Measurements from ENCODE around the gene MAML3.
A peak's percentile ranks its signal among the peaks of the same experiment; 100 is the strongest.

MAML3 gene

DNA sequence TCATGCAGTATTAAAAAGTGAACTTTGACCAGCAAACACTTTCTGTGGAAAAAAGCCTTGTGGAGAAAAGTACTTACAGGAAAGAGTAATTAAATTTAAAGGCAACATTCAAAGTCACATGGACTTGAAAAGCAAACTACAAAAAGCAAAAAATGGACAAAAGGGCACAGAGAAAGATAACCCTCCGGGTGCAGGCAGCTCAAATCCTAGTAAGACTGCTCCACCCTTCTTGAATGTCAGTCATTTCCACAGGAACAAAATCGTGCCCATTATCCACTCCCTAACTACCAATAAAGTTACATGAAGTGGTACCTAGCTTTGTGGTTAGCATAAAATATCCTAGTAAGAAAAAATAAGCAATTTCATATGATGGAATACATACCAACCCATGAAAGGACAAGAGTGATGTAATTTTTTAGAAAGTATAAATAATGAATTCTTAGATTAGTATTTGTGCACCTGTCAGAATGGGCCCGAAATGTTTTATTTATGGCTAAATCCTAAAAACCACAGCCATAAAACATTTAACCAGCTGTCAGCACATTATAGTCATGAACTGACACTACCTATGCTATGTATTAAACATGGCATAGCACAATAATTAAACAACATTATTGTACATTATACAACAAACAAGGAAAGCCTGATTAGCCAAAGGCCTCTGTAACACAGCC is 43.3 kb downstream of the MAML3 start:
- ATAC-seq (replicated peaks) (no peak), DNase-seq (no peak)
- Mint-ChIP-seq H3K36me3 (no peaks in the 10 kb centered on the region), H3K4me3 (no peak overlapping the region), H3K4me1 (peaks cover 30 to 47% of the 10 kb centered on the region in 2 donors), H3K27ac (no peak overlapping the region), H3K9me3 (no peaks in the 10 kb centered on the region), H3K27me3 (peaks cover 8 to 10% of the 10 kb centered on the region in 2 donors)

DNA sequence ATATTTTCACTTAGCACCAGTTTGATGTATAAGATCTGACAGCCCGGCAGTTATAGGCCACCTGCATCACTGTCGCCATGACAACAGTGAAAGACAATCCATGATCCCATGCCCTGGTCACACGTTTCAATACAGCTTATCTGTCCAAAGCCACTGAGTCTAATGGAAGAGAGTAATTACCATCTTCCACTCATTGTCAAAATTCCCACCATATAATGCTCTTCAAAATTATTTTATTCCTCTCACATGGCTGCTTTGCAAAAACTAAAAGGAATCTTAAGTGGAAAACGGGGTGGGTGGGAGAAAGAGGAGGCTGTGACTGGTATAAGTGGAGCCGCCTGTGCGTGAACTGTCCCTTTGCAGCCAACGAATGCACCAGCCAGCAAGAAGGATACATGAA is 44.2 kb downstream of the MAML3 start:
- DNase-seq (no peak), ATAC-seq (replicated peaks) (no peak)
- H3K9me3 Mint-ChIP-seq: no peaks in the 10 kb centered on the region
- no peak overlapping the region for H3K27ac Mint-ChIP-seq
- no peak overlapping the region for H3K4me3 Mint-ChIP-seq
- peaks cover 8 to 10% of the 10 kb centered on the region in 2 donors for H3K27me3 Mint-ChIP-seq
- no peaks in the 10 kb centered on the region for H3K36me3 Mint-ChIP-seq
- peaks cover 24 to 39% of the 10 kb centered on the region in 2 donors for H3K4me1 Mint-ChIP-seq

DNA sequence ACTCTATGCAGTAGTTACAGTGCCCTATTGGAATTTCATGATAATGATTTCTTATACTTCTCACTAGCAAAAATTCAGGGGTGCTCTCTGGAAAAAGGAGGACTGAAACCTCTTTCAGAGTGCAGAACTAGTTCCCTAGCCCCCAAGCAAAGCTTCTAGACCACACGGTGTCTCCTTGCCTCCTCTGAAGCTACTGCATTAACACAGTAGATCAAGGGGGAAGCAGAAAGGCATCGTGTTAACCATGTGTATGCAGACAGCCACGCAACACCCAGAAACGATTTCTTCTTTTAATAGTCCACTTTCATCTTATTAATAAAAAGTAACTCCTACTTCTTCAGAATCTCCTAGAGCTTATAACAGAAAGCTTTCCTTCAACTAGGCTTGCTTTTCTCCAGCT is 44.7 kb downstream of the MAML3 start:
- DNase-seq: no peak
- no peak overlapping the region for H3K27ac Mint-ChIP-seq
- H3K4me1 Mint-ChIP-seq: peaks cover 23 to 37% of the 10 kb centered on the region in 2 donors
- no peaks in the 10 kb centered on the region for H3K36me3 Mint-ChIP-seq
- H3K9me3 Mint-ChIP-seq: no peaks in the 10 kb centered on the region
- no peak overlapping the region for H3K4me3 Mint-ChIP-seq
- no peak for ATAC-seq (replicated peaks)
- peaks cover 8 to 10% of the 10 kb centered on the region in 2 donors for H3K27me3 Mint-ChIP-seq

DNA sequence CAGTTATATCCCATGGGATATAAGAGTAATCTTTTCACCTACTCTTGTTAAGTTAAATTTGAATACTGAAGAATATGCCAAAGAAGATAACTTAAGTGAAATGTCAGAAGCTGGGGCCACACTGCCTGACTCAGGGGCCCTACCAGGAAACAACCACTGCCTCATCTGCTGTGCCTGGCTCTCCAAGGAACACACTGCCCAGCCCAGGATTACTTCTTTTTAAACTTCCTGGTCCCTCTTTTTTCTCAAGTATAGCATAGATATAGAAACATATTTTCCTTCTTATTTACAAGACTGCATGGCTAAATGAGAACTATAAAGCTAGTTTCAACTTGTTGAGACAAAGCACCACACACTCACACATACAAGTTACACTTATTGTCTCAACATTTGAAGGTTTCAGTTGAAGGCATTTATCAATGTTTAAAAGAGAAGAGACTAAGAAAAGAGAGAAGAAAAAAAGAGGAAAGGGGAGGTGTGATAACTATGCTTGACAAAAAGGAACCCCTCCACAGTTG is 45.2 kb downstream of the MAML3 start:
- Mint-ChIP-seq H3K27ac (no peak overlapping the region), H3K27me3 (peaks cover 6 to 8% of the 10 kb centered on the region in 2 donors), H3K4me3 (no peak overlapping the region), H3K4me1 (peaks cover 21 to 32% of the 10 kb centered on the region in 2 donors), H3K9me3 (no peaks in the 10 kb centered on the region), H3K36me3 (no peaks in the 10 kb centered on the region)
- DNase-seq: no peak
- ATAC-seq (replicated peaks): no peak

DNA sequence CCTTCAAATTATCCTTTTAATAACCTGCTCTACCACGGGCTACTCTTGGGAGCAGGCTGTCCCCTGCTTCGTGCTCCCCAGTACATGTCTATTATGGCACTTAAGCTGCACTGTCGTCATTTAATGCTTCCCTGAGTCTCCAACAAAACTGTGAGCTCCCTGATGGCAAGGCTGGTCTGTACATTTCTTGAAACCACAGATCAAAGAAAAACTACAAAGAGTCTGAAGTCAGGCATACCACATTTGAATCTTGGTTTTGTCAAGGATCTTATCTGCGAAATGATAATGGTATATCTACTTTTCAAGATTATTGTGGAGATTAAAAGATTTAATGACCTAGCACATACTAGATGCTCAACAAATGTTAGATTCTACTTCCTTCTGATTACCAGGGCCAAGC is 45.7 kb downstream of the MAML3 start:
- peaks cover 5 to 8% of the 10 kb centered on the region in 2 donors for H3K27me3 Mint-ChIP-seq
- DNase-seq (no peak), ATAC-seq (replicated peaks) (no peak)
- H3K27ac Mint-ChIP-seq: no peak overlapping the region
- H3K4me1 Mint-ChIP-seq: peaks cover 20 to 27% of the 10 kb centered on the region in 2 donors
- H3K9me3 Mint-ChIP-seq: no peaks in the 10 kb centered on the region
- no peak overlapping the region for H3K4me3 Mint-ChIP-seq
- no peaks in the 10 kb centered on the region for H3K36me3 Mint-ChIP-seq

DNA sequence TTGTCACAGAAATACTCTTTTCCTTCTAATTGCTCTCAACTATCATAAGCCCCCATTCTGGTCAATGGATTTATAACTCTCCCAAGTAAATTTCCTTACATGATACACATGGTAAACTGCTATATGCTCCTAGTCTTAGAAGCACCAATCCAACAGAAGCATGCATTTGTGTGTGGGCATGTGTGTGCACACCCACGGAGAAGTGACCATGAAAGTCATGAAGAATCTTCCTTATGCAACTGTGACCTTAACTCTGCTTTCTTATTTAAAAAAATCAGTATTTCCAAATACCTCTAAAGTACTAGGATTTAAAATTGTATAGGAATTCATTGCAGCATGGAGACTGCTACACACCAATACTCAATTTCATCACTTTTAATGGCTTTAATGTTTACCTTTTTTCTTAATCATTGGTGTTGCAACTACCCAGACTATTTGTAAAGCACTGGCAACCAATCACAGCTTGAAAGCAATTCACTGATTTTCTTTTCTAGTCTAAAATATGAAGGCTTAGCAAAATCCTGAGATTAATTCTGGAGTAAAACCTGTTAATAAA is 47.6 kb downstream of the MAML3 start:
- Mint-ChIP-seq H3K27ac (no peak overlapping the region), H3K27me3 (peaks cover 4 to 5% of the 10 kb centered on the region in 2 donors), H3K9me3 (peaks cover 0 to 4% of the 10 kb centered on the region in 2 donors), H3K36me3 (peaks cover 0 to 3% of the 10 kb centered on the region in 2 donors), H3K4me1 (peaks cover 16 to 19% of the 10 kb centered on the region in 2 donors), H3K4me3 (no peak overlapping the region)
- DNase-seq (no peak), ATAC-seq (replicated peaks) (no peak)

DNA sequence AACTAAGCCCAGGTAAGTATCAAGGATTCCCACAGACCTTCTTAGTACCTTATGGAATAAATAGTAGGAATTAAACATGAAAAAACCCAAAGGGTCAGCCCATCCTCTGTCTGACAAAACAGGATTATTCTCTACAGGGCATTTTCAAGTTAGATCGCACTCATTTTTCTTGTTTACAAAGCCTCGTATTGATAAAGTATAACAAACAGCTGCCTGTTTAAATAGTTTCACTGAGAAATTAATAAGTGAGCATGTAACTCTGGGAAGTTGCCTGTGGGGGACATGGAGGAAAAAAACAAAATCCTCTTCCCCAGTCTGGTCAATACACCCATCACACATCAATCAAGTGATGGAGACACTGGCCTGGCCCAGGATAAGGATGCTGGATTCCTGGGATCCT is 48.5 kb downstream of the MAML3 start:
- ATAC-seq (replicated peaks): no peak

DNA sequence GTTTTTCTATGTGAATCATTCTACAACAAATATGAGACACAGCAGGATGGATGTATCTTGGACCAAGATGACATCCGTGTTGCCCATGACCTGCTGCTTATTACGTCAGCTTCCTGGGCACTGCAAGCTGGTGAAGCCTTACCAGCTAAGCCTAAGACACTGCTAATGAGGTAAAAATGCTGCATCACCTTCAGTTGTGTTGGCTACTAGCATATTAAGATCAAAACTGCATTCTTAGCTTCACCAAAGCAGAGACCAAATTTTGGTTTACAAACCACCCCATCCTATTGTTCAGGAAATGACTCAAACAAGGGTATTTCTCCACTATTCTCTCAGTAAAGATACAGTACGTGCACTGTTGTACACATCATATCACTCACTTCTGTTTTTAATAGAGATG is 50.3 kb downstream of the MAML3 start:
- H3K27me3 Mint-ChIP-seq: peaks cover 10 to 13% of the 10 kb centered on the region in 2 donors
- peak overlapping the region; percentile 31 for H3K27ac Mint-ChIP-seq
- peaks cover 0 to 3% of the 10 kb centered on the region in 2 donors for H3K36me3 Mint-ChIP-seq
- DNase-seq: peak; percentile 13
- peak; percentile 96 for ATAC-seq (replicated peaks)
- H3K9me3 Mint-ChIP-seq: peaks cover 0 to 4% of the 10 kb centered on the region in 2 donors
- no peak overlapping the region for H3K4me3 Mint-ChIP-seq
- peaks cover 28 to 29% of the 10 kb centered on the region in 2 donors for H3K4me1 Mint-ChIP-seq

More for the DNA sequence above, 48.5 kb downstream of the MAML3 start:
- no peak for DNase-seq
- no peak overlapping the region for H3K27ac Mint-ChIP-seq
- H3K4me1 Mint-ChIP-seq: peaks cover 16 to 19% of the 10 kb centered on the region in 2 donors
- peaks cover 4 to 5% of the 10 kb centered on the region in 2 donors for H3K27me3 Mint-ChIP-seq
- no peak overlapping the region for H3K4me3 Mint-ChIP-seq
- peaks cover 0 to 3% of the 10 kb centered on the region in 2 donors for H3K36me3 Mint-ChIP-seq
- peaks cover 0 to 4% of the 10 kb centered on the region in 2 donors for H3K9me3 Mint-ChIP-seq

DNA sequence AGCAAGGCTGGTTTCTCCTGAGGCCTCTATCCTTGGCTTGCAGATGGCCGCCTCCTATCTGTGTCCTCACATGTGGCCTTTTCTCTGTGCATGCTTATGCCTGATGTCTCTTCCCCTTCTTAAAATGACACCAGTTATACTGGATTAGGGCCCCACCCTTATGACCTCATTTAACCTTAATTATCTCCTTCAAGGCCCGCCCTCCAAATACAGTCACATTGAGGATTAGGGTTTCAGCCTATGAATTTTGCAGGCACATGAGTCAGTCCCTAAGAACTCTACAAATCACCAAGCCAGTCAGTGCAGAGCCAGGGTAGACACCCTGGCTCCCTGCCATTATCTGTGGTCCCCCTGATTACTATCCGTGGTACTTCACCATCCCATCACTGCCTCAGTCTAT is 51.6 kb downstream of the MAML3 start:
- no peak overlapping the region for H3K4me3 Mint-ChIP-seq
- ATAC-seq (replicated peaks): no peak
- no peak overlapping the region for H3K27ac Mint-ChIP-seq
- peaks cover 0 to 3% of the 10 kb centered on the region in 2 donors for H3K36me3 Mint-ChIP-seq
- no peak for DNase-seq
- H3K27me3 Mint-ChIP-seq: peaks cover 6 to 13% of the 10 kb centered on the region in 2 donors
- H3K9me3 Mint-ChIP-seq: peaks cover 0 to 4% of the 10 kb centered on the region in 2 donors
- peaks cover 24 to 29% of the 10 kb centered on the region in 2 donors for H3K4me1 Mint-ChIP-seq

DNA sequence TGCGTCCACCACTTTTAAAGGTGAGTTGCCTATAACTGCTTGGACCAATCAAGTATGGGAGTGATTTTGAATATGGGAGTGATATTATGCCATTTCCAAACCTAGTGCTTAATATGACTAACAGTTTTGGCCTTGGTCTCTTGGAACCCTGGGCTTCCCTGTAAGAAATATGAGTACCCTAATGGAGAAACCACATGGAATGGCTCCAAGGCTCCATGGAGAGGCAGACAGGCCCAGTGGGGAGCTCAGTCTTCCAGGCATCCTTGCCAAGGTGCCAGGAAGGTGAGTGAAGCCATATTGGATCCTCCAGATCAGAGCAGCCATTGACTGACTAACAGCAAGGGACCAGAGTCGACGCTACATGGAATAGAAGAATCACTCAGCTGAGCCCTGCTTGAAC is 53.2 kb downstream of the MAML3 start:
- Mint-ChIP-seq H3K4me1 (peaks cover 40 to 43% of the 10 kb centered on the region in 2 donors), H3K27ac (no peak overlapping the region), H3K9me3 (peaks cover 0 to 4% of the 10 kb centered on the region in 2 donors), H3K4me3 (no peak overlapping the region), H3K27me3 (peaks cover 6 to 7% of the 10 kb centered on the region in 2 donors), H3K36me3 (peaks cover 0 to 3% of the 10 kb centered on the region in 2 donors)
- no peak for DNase-seq
- ATAC-seq (replicated peaks): no peak

DNA sequence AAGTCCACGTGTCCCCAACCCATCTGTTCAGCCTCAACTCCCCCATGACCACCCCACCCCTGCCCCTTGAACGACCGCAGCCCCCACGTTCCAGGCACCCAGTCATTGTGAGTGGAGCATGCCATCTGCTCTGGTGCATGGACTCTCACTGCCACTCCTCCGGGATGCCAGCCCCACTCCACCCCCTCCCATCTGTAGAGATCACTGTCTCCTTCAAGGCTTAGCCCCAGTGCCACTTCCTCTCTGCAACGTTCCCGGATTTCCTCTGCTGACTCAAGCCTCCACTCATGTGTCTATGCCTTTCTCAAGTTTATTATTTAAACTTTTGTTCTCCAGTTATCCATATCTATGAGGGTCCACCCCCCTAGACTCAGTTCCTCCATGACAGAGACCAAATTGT is 54.0 kb downstream of the MAML3 start:
- ATAC-seq (replicated peaks) (no peak), DNase-seq (no peak)
- Mint-ChIP-seq H3K9me3 (peaks cover 0 to 6% of the 10 kb centered on the region in 2 donors), H3K27ac (no peak overlapping the region), H3K27me3 (peaks cover 6 to 7% of the 10 kb centered on the region in 2 donors), H3K36me3 (peaks cover 0 to 3% of the 10 kb centered on the region in 2 donors), H3K4me1 (peaks cover 48 to 51% of the 10 kb centered on the region in 2 donors), H3K4me3 (peak overlapping the region in 1 of 2 donors; percentile 11)

DNA sequence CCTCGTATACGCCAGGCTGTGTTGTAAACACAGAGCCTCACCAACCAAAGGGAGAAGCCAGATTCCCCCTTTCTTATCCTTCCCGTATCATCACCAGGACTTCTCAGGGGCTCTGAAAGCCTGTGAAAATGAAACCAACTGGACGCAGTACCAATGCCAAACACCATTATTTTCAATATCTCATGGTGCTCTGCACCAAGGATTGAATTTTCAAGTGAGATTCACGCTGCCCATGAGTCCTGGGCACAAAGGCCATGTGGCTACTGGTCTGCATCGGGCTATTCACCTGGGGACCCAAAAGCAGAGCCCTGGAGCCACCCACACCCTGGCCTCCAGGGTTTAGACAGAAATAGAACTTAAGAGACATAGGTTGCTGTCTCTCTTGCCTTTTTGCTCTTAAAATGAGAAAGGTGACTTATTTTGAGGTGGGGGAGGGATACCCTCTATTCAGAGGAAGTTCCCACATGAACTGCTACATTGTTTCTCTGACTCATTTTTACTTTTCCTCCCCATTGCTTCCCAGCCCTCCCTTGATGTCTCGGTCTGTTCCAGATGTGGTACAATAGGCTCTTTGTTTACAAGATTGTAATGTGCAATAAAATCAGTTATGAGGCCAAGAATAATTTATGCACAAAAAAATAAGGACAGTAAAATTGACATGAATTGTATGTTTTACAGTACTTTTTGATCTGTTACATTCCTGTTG is 55.4 kb downstream of the MAML3 start:
- ATAC-seq (replicated peaks): no peak

DNA sequence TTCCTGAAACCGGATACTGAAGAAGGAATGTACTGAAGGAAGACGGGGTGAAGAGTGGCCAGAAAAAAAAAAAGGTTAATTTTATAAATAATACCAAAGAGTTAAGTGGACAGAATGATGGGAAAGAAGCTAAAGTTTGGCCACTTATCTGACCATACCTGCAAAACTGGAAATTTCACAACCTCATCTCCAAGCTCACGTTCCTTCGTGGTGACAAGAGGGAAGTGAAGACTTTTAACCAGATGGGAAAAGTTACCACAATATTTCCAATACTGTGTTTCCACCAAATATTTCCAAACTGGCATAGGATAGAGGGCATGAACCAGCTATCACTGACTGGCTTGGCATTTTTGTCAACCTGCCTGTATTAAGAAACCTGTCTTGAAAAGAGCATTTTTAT is 56.4 kb downstream of the MAML3 start:
- ATAC-seq (replicated peaks) (no peak), DNase-seq (no peak)
- no peak overlapping the region for H3K27ac Mint-ChIP-seq
- H3K4me1 Mint-ChIP-seq: peaks cover 63 to 66% of the 10 kb centered on the region in 2 donors
- peaks cover 6 to 7% of the 10 kb centered on the region in 2 donors for H3K27me3 Mint-ChIP-seq
- peaks cover 0 to 3% of the 10 kb centered on the region in 2 donors for H3K36me3 Mint-ChIP-seq
- no peak overlapping the region for H3K4me3 Mint-ChIP-seq
- H3K9me3 Mint-ChIP-seq: peaks cover 0 to 4% of the 10 kb centered on the region in 2 donors

More for the DNA sequence above, 55.4 kb downstream of the MAML3 start:
- no peak for DNase-seq
- peak overlapping the region; percentile 49 for H3K27ac Mint-ChIP-seq
- H3K4me3 Mint-ChIP-seq: no peak overlapping the region
- peaks cover 0 to 3% of the 10 kb centered on the region in 2 donors for H3K36me3 Mint-ChIP-seq
- peaks cover 6 to 7% of the 10 kb centered on the region in 2 donors for H3K27me3 Mint-ChIP-seq
- peaks cover 0 to 6% of the 10 kb centered on the region in 2 donors for H3K9me3 Mint-ChIP-seq
- H3K4me1 Mint-ChIP-seq: peaks cover 62% of the 10 kb centered on the region in 2 donors

DNA sequence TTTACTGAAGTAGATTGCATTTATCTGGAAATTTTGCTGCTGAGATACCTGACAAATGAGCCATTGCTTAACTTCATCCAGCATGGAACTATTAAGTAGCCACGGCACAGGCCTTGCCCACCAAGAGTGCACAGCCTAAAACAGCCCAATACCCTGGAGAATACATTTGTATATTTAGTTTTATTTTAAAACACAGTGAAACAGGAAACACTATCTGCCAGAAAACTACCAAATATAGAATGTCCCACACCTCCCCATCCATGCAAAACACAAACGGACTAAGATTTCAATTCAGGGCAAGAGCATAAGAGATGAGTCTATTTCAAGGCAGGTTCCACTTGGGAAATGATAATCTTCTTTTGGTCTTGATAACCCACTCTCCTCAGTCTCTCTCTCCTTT is 57.1 kb downstream of the MAML3 start:
- peaks cover 6 to 7% of the 10 kb centered on the region in 2 donors for H3K27me3 Mint-ChIP-seq
- H3K9me3 Mint-ChIP-seq: peaks cover 0 to 2% of the 10 kb centered on the region in 2 donors
- DNase-seq: no peak
- H3K4me1 Mint-ChIP-seq: peaks cover 68 to 72% of the 10 kb centered on the region in 2 donors
- ATAC-seq (replicated peaks): no peak
- no peak overlapping the region for H3K27ac Mint-ChIP-seq
- no peak overlapping the region for H3K4me3 Mint-ChIP-seq
- no peaks in the 10 kb centered on the region for H3K36me3 Mint-ChIP-seq

Data from stimulated activated naive B cell treated with anti-CD40 and anti-IgM and Interleukin-4, amounts not matched to agents 10 μg/mL and 1 μg/mL and 100 μg/mL, for 72 hours (primary cell).